ENCODE results near the gene LPIN2.
"Not testable (repeated sequence)": the region's sequence is repeated elsewhere in the genome, so short reads cannot be mapped to it uniquely, and the experiment has no call there.

Gene LPIN2

DNA sequence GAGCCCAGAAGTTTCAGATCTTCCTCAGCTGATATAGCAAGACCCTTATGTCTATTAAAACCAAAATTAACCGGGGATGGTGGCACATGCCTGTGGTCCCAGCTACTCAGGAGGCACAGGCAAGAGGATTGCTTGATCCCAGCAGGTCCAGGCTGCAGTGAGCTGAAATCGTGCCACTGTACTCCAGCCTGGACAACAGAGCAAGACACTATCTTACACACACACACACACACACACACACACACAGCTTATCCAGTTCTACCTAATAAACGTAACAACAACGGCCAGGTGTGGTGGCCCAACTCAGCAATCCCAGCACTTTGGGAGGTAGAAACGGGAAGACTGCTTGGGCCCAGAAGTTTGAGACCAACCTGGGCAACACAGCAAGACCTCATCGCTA lies 7.5 kb downstream of the LPIN2 start:
- TF ChIP-seq, protein P1, sequence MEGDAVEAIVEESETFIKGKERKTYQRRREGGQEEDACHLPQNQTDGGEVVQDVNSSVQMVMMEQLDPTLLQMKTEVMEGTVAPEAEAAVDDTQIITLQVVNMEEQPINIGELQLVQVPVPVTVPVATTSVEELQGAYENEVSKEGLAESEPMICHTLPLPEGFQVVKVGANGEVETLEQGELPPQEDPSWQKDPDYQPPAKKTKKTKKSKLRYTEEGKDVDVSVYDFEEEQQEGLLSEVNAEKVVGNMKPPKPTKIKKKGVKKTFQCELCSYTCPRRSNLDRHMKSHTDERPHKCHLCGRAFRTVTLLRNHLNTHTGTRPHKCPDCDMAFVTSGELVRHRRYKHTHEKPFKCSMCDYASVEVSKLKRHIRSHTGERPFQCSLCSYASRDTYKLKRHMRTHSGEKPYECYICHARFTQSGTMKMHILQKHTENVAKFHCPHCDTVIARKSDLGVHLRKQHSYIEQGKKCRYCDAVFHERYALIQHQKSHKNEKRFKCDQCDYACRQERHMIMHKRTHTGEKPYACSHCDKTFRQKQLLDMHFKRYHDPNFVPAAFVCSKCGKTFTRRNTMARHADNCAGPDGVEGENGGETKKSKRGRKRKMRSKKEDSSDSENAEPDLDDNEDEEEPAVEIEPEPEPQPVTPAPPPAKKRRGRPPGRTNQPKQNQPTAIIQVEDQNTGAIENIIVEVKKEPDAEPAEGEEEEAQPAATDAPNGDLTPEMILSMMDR (IDR thresholded peaks at IDR 0.05; ENCODE audit: insufficient read depth, low read length, missing control alignments) = no peak
- DNase-seq (ENCODE audit: low read depth, low spot score) = no peak
- H3K4me3 ChIP-seq (ENCODE audit: low read depth, low read length) = no peak overlapping the region
- ChIA-PET CTCF (interaction anchor here (2.8 kb wide), 1 partner anchor 20 kb away, joined by 14 read pairs; no protein-coding TSS in a partner anchor), POLR2A (no interaction called here)

DNA sequence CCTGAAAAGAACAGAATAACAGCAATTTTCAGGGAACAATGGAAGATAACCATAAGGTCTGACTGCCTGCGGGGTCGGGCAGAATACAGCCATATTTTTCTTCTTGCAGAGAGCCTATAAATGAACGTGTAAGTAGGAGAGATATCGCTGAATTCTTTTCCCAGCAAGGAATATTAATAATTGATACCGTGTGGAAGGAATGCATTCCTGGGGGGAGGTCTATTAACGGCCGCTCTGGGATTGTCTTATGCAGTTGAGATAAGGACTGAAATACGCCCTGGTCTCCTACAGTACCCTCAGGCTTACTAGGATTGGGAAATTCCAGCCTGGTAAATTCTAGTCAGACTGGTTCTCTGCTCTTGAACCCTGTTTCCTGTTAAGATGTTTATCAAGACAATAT lies 9.2 kb downstream of the LPIN2 start:
- H3K4me3 ChIP-seq (ENCODE audit: low read depth, low read length); POLR2A ChIA-PET; DNase-seq (ENCODE audit: low read depth, low spot score); CTCF ChIA-PET: not testable (repeated sequence)

DNA sequence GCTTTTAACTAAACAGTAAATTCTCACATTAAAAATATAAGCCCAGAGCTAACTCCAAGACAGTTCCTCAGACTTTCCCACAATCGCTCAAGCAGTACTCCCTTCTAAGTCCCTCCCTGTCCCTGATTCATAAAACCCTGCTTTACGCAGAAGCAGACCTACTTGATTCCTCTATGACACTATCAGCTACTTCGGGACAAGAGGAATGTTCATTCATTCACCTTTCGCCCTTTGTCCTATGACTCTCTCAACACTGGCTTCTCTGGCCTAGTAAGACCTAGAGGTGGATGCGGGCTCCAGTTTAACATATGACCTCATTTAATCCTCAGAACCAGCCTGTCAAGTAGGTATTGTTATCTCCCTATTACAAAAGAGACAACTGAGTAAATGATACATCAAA lies 10.2 kb downstream of the LPIN2 start:
- ChIA-PET POLR2A (interaction anchor here (0.5 kb wide), 1 partner anchor 10 kb away, joined by 3 read pairs; no protein-coding TSS in a partner anchor), CTCF (interaction anchor here (0.9 to 1.5 kb wide), 2 partner anchors 21 to 55 kb away, joined by 3 to 4 read pairs; no protein-coding TSS in a partner anchor)
- TF ChIP-seq, protein P1 (IDR thresholded peaks at IDR 0.05; ENCODE audit: insufficient read depth, low read length, missing control alignments) = no peak
- H3K4me3 ChIP-seq (ENCODE audit: low read depth, low read length) = no peak overlapping the region
- DNase-seq (ENCODE audit: low read depth, low spot score) = no peak

DNA sequence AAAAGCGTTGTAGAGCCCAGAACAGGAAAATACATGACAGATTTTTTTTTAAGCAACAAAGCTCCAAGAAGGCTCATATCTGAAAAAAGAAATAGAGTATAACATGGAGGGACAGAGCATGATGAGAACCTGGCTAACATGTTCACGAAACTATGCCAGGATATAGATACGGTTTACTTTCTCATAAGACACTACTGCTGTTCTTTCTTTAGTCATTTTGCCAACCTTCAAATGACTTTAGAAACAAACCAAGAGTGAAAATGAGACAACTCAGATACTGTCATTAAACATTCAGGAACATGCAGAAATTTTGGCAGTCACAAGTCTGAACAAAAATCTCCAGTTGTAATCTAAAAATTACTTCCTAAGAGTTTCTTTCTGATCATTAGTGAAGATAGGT lies 14.3 kb downstream of the LPIN2 start:
- no peak overlapping the region for H3K4me3 ChIP-seq (ENCODE audit: low read depth, low read length)
- POLR2A ChIA-PET = no interaction called here
- TF ChIP-seq, protein P1 (IDR thresholded peaks at IDR 0.05; ENCODE audit: insufficient read depth, low read length, missing control alignments) = no peak
- DNase-seq (ENCODE audit: low read depth, low spot score) = no peak
- CTCF ChIA-PET = interaction anchor here (1.0 kb wide), 1 partner anchor 10 kb away, joined by 3 read pairs; no protein-coding TSS in a partner anchor

DNA sequence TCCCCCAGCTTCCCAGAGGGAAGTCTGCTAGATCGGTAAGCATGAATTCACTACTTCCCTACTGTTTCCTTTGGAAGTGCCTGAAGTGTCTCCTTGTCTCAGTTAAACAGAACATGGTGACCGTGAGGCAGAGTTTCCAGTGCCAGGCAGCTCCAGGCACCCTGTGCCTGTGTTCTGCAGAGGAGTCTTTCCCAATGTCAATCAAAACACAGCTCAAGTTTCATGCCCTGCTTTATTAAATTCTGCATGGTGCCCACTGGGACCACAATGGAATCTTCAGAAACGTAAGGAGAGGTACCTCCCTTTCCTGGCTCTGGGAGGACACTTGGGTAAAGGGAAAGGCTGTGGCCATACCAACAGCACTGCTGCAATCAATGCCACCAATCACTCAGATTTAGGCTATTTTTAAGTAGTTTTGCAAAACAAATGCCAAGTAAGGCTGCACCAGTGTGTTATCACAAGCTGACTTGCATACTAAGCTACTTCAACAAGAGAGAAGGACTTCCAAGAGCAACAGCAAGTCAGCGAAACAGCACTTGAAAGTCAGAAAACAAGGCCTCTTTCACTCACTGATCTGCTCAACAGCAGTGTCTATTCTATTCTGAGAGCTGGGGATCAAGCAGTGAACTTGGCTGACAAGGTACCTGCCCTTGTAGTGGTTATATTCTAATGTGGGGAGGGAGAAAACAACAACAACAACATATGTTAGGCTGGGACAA lies 14.9 kb downstream of the LPIN2 start:
- TF ChIP-seq, protein P1 (IDR thresholded peaks at IDR 0.05; ENCODE audit: insufficient read depth, low read length, missing control alignments) = no peak
- ChIA-PET CTCF (interaction anchor here (1.0 to 1.7 kb wide), 4 partner anchors 9 to 13 kb away, joined by 3 to 4 read pairs (median 4); no protein-coding TSS in a partner anchor), POLR2A (interaction anchor here (1.0 kb wide), 1 partner anchor 15 kb away, joined by 3 read pairs; the partner anchor contains the start of gene LPIN2)
- DNase-seq (ENCODE audit: low read depth, low spot score) = no peak
- no peak overlapping the region for H3K4me3 ChIP-seq (ENCODE audit: low read depth, low read length)

DNA sequence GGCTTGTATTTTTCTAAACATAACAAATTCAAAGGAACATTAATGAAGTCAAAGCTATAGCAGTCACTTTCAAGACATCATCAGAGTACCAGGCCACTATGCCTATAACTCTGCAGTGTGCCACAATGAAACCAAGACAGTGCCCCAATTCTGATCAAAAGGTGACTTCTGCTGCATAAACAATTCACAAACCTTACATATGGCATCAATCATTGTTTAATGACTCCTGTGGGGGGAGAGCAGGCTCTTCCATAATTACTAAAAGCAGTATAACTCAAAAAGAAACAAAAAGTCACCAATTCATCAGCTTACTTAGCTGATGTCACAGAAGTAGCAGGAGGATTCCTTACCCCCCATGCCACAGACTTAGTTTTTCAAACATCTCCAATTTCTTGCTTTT lies 15.5 kb downstream of the LPIN2 start:
- H3K4me3 ChIP-seq (ENCODE audit: low read depth, low read length) = no peak overlapping the region
- ChIA-PET POLR2A (interaction anchor here (1.0 kb wide), 1 partner anchor 16 kb away, joined by 3 read pairs; the partner anchor contains the start of gene LPIN2), CTCF (interaction anchor here (1.0 to 1.7 kb wide), 4 partner anchors 9 to 14 kb away, joined by 3 to 4 read pairs (median 4); no protein-coding TSS in a partner anchor)
- DNase-seq (ENCODE audit: low read depth, low spot score) = no peak
- TF ChIP-seq, protein P1 (IDR thresholded peaks at IDR 0.05; ENCODE audit: insufficient read depth, low read length, missing control alignments) = no peak
